ENCODE results near the gene VEPH1. TPM values are rescaled to one million over a fixed set of nuclear protein-coding genes. Genes with fewer than 3 reads are reported as not detected.

VEPH1 gene
- total RNA-seq, 2 experiments from 2014 or later = not detected

- H3K4me1 Mint-ChIP-seq = no peaks in the 10 kb centered on the region
- DNase-seq (no peak), ATAC-seq (no peak)
- peaks cover 7% of the 10 kb centered on the region for H3K27me3 Mint-ChIP-seq
- no peaks in the 10 kb centered on the region for H3K36me3 Mint-ChIP-seq
- no peak overlapping the region for H3K27ac Mint-ChIP-seq
- no peaks in the 10 kb centered on the region for H3K9me3 Mint-ChIP-seq (ENCODE audit: low read depth)
- H3K4me3 Mint-ChIP-seq = no peak overlapping the region
- CTCF ChIA-PET = no interaction called here
These were observed 15.9 kb downstream of the VEPH1 start for GRCh38 chr3:157487339-157487738.

DNA sequence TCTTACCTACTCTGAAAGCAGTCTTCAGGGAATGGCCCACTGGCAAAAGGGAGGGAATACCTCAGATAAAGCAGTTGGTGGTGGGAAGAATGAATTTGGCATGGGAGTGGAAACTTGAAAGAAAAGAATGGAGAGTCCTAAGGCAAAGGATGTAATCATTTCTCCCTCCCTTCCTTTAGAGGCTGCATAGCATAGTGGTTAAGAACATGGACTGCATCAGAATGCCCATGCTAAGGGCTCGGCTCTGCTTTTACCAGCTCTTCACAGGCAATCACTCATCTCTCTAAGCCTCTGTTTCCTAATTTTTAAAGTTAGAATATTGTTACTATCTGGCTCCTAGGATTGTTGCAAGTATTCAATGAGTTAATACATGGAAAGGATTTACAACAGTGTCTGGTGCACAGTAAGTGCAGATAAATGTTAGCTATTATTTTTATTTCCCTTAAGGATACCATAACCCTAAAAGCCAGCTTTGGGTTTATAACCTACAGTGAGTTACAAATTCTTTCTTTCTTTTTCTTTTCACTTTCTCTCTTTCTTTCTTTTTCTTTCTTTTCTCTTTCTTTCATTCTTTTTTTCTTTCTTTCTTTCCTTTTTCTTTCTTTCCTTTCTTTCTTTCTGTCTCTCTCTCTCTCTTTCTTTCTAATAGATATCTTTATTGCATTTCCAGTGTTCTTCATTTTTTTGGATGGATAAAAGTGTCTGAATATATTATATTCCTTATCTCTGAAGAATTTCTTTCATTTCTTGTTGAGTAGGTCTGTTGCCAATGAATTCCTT lies 23.6 kb downstream of the VEPH1 start:
- H3K36me3 Mint-ChIP-seq = no peaks in the 10 kb centered on the region
- CTCF ChIA-PET = no interaction called here
- no peaks in the 10 kb centered on the region for H3K4me1 Mint-ChIP-seq

GRCh38 chr3:157477441-157477840 lies 25.8 kb downstream of the VEPH1 start:
- H3K27ac Mint-ChIP-seq = no peak overlapping the region
- H3K4me3 Mint-ChIP-seq = no peak overlapping the region
- DNase-seq (no peak), ATAC-seq (no peak)
- no peaks in the 10 kb centered on the region for H3K36me3 Mint-ChIP-seq
- H3K4me1 Mint-ChIP-seq = no peaks in the 10 kb centered on the region
- H3K27me3 Mint-ChIP-seq = peaks cover 10% of the 10 kb centered on the region
- no peaks in the 10 kb centered on the region for H3K9me3 Mint-ChIP-seq (ENCODE audit: low read depth)
- CTCF ChIA-PET = no interaction called here

More for the DNA sequence above, 23.6 kb downstream of the VEPH1 start:
- ATAC-seq (no peak), DNase-seq (no peak)
- H3K9me3 Mint-ChIP-seq (ENCODE audit: low read depth) = no peaks in the 10 kb centered on the region
- peaks cover 16% of the 10 kb centered on the region for H3K27me3 Mint-ChIP-seq
- no peak overlapping the region for H3K27ac Mint-ChIP-seq
- no peak overlapping the region for H3K4me3 Mint-ChIP-seq

- H3K9me3 Mint-ChIP-seq (ENCODE audit: low read depth) = no peaks in the 10 kb centered on the region
- H3K36me3 Mint-ChIP-seq = no peaks in the 10 kb centered on the region
- H3K27ac Mint-ChIP-seq = no peak overlapping the region
- ATAC-seq (no peak), DNase-seq (no peak)
- H3K4me3 Mint-ChIP-seq = no peak overlapping the region
- H3K27me3 Mint-ChIP-seq = peaks cover 5% of the 10 kb centered on the region
- CTCF ChIA-PET = no interaction called here
- H3K4me1 Mint-ChIP-seq = no peaks in the 10 kb centered on the region
These were observed 27.2 kb downstream of the VEPH1 start for GRCh38 chr3:157475921-157476414.

GRCh38 chr3:157472648-157473047 lies 30.6 kb downstream of the VEPH1 start:
- H3K27ac Mint-ChIP-seq = no peak overlapping the region
- ATAC-seq (no peak), DNase-seq (no peak)
- H3K4me1 Mint-ChIP-seq = no peaks in the 10 kb centered on the region
- CTCF ChIA-PET = interaction anchor here (0.7 kb wide), 1 partner anchor 14 kb away, joined by 3 read pairs; no protein-coding TSS in a partner anchor
- no peaks in the 10 kb centered on the region for H3K36me3 Mint-ChIP-seq
- H3K27me3 Mint-ChIP-seq = peaks cover 3% of the 10 kb centered on the region
- H3K4me3 Mint-ChIP-seq = no peak overlapping the region
- no peaks in the 10 kb centered on the region for H3K9me3 Mint-ChIP-seq (ENCODE audit: low read depth)

- no peak overlapping the region for H3K4me3 Mint-ChIP-seq
- H3K27me3 Mint-ChIP-seq = peaks cover 3% of the 10 kb centered on the region
- no peak overlapping the region for H3K27ac Mint-ChIP-seq
- DNase-seq = no peak
- H3K4me1 Mint-ChIP-seq = no peaks in the 10 kb centered on the region
- no peaks in the 10 kb centered on the region for H3K9me3 Mint-ChIP-seq (ENCODE audit: low read depth)
- CTCF ChIA-PET = no interaction called here
- no peak for ATAC-seq
- H3K36me3 Mint-ChIP-seq = no peaks in the 10 kb centered on the region
These were observed 32.2 kb downstream of the VEPH1 start for GRCh38 chr3:157471064-157471463.

DNA sequence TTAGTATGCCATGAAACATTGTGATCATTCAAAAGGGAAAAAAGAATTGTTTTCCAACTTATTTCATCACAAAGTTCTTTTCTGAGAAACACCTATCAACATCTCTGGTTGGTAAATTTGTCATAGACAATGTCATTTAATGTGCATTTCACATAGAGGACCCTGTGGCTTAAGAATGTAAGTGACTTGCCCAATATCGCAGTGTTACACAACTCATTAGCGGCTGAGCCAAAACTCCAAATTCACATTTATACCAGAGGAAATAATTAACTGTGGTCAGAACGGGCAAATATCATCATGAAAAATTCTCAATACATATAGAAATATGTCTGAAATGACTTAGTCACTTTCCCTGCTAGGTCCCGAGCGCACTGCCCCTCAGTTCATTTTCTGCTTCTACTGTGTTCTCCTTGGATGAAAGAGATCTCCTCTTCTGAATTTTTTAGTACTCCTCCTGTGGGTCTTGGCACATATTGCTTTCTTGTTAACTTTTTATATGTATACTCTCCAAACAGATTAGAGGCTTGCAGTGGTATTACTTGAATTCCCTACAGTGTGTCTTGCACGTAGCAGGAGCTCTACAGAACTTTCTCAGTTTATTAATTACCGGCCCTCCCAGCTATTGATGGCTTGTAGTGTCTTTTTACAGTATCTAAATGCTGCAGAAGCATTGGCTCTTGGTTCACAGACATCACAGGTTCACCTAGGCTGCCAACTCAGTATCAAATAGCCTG lies 33.5 kb downstream of the VEPH1 start:
- H3K36me3 Mint-ChIP-seq = no peaks in the 10 kb centered on the region
- no peaks in the 10 kb centered on the region for H3K4me1 Mint-ChIP-seq
- H3K27ac Mint-ChIP-seq = no peak overlapping the region
- H3K27me3 Mint-ChIP-seq = peaks cover 3% of the 10 kb centered on the region
- no peak overlapping the region for H3K4me3 Mint-ChIP-seq
- CTCF ChIA-PET = no interaction called here
- no peak for ATAC-seq
- no peaks in the 10 kb centered on the region for H3K9me3 Mint-ChIP-seq (ENCODE audit: low read depth)
- DNase-seq = no peak

DNA sequence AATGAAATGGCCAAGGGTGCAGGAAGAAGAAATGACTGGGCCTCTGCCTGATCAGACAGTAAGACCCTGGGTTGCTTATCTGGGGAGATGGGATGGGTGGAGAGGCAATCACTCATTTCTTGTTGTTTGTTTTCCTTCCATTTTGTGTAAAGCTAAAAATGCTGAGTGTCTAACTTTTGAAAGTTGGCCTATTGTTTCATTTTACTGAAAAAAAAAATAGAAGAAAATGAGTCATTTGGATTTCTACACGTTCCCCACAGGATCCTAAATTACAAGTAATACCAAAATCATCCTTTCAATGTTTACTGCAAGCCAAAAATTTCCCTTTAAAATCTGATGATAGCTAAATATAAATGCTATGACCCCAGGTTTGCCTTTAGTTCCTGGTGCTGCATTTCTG lies 36.0 kb downstream of the VEPH1 start:
- H3K4me3 Mint-ChIP-seq = no peak overlapping the region

DNA sequence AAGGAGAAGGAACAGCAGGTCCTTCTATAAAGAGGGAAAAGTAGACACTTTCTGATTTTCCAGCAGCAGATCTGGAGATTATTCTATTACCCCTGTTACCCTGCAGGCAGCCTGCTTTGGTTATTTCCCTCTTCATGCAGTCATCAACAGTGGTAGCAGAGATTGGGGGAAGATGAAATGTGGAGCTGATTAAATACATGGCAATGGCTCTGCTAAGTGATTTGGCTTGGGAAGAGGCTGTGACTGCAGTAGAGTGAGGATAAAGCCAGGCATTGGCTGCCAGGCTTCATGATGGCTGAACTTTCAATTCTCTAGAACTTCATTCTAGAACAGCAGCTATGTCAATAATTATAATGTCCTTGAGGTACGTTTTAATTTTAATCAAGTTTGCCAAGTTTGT lies 37.5 kb downstream of the VEPH1 start:
- Mint-ChIP-seq H3K27ac (no peak overlapping the region), H3K4me1 (no peaks in the 10 kb centered on the region), H3K36me3 (no peaks in the 10 kb centered on the region), H3K27me3 (peaks cover 5% of the 10 kb centered on the region), H3K4me3 (no peak overlapping the region), H3K9me3 (ENCODE audit: low read depth) (no peaks in the 10 kb centered on the region)
- CTCF ChIA-PET = no interaction called here
- ATAC-seq = no peak
- DNase-seq = no peak

More for the DNA sequence above, 36.0 kb downstream of the VEPH1 start:
- H3K9me3 Mint-ChIP-seq (ENCODE audit: low read depth) = no peaks in the 10 kb centered on the region
- ATAC-seq (no peak), DNase-seq (no peak)
- no peak overlapping the region for H3K27ac Mint-ChIP-seq
- H3K27me3 Mint-ChIP-seq = peaks cover 3% of the 10 kb centered on the region
- CTCF ChIA-PET = no interaction called here
- no peaks in the 10 kb centered on the region for H3K4me1 Mint-ChIP-seq
- no peaks in the 10 kb centered on the region for H3K36me3 Mint-ChIP-seq

GRCh38 chr3:157464321-157464720 lies 38.9 kb downstream of the VEPH1 start:
- DNase-seq (no peak), ATAC-seq (no peak)
- Mint-ChIP-seq H3K27ac (no peak overlapping the region), H3K9me3 (ENCODE audit: low read depth) (no peaks in the 10 kb centered on the region), H3K4me3 (no peak overlapping the region), H3K27me3 (peaks cover 7% of the 10 kb centered on the region), H3K4me1 (no peaks in the 10 kb centered on the region), H3K36me3 (no peaks in the 10 kb centered on the region)
- CTCF ChIA-PET = no interaction called here

- no peak overlapping the region for H3K27ac Mint-ChIP-seq
- peaks cover 7% of the 10 kb centered on the region for H3K27me3 Mint-ChIP-seq
These were observed 39.4 kb downstream of the VEPH1 start for GRCh38 chr3:157463816-157464215.

DNA sequence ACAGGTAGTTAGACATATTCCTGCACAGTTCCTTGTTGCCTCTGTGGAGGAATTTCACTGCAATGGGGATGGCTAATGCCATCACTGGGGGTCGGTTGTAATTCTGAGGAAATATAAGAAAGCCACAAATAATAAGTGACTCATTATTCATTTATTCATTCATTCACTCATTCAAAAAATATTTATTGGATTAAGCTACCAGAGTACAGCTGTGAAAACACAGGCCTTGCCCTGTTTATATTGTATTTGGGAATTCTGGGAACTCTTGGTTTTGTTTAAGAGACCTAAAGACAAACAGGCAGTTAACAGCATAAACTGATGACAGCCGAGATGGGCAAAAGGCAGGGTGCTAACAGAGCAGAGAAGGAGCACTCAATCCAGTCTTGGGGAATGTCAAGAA lies 43.0 kb downstream of the VEPH1 start:
- Mint-ChIP-seq H3K27ac (no peak overlapping the region), H3K4me1 (no peaks in the 10 kb centered on the region), H3K36me3 (no peaks in the 10 kb centered on the region), H3K4me3 (no peak overlapping the region), H3K9me3 (ENCODE audit: low read depth) (no peaks in the 10 kb centered on the region), H3K27me3 (peaks cover 12% of the 10 kb centered on the region)
- DNase-seq (no peak), ATAC-seq (no peak)
- CTCF ChIA-PET = no interaction called here

More at GRCh38 chr3:157463816-157464215, 39.4 kb downstream of the VEPH1 start:
- Mint-ChIP-seq H3K9me3 (ENCODE audit: low read depth) (no peaks in the 10 kb centered on the region), H3K4me1 (no peaks in the 10 kb centered on the region), H3K4me3 (no peak overlapping the region), H3K36me3 (no peaks in the 10 kb centered on the region)
- DNase-seq (no peak), ATAC-seq (no peak)
- CTCF ChIA-PET = no interaction called here

GRCh38 chr3:157459706-157460105 lies 43.5 kb downstream of the VEPH1 start:
- Mint-ChIP-seq H3K9me3 (ENCODE audit: low read depth) (no peaks in the 10 kb centered on the region), H3K27ac (no peak overlapping the region), H3K4me1 (no peaks in the 10 kb centered on the region), H3K4me3 (no peak overlapping the region), H3K27me3 (peaks cover 12% of the 10 kb centered on the region), H3K36me3 (no peaks in the 10 kb centered on the region)
- DNase-seq (no peak), ATAC-seq (no peak)
- CTCF ChIA-PET = no interaction called here

DNA sequence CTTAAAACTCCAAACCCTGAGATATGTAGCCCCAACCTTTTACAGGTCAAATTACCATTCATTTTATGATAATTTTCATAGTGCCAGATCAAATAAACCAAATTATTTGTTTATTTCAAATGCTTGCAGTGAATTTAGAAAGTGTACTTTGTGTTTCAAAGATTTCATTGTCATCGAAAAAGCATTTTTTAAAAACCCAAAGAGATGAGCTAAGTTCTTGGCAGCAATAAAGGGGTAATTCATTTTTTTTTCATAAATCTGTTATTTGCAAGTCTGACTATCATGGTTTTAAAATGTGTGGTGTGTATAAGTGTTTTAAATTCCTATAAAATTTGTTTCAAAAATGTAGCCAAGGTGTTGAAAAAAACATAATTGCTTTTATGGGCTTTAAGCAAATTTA lies 49.4 kb downstream of the VEPH1 start:
- H3K9me3 Mint-ChIP-seq (ENCODE audit: low read depth) = no peaks in the 10 kb centered on the region

More for the DNA sequence above, 49.4 kb downstream of the VEPH1 start:
- ATAC-seq (no peak), DNase-seq (no peak)
- Mint-ChIP-seq H3K36me3 (no peaks in the 10 kb centered on the region), H3K27me3 (peaks cover 17% of the 10 kb centered on the region), H3K4me3 (no peak overlapping the region), H3K27ac (no peak overlapping the region), H3K4me1 (no peaks in the 10 kb centered on the region)
- CTCF ChIA-PET = no interaction called here
